ENCODE data around the gene N4BP3.
A peak's percentile ranks its signal among the peaks of the same experiment; 100 is the strongest.
"Not testable (repeated sequence)": the region's sequence is repeated elsewhere in the genome, so short reads cannot be mapped to it uniquely, and the experiment has no call there.

The N4BP3 gene

DNA sequence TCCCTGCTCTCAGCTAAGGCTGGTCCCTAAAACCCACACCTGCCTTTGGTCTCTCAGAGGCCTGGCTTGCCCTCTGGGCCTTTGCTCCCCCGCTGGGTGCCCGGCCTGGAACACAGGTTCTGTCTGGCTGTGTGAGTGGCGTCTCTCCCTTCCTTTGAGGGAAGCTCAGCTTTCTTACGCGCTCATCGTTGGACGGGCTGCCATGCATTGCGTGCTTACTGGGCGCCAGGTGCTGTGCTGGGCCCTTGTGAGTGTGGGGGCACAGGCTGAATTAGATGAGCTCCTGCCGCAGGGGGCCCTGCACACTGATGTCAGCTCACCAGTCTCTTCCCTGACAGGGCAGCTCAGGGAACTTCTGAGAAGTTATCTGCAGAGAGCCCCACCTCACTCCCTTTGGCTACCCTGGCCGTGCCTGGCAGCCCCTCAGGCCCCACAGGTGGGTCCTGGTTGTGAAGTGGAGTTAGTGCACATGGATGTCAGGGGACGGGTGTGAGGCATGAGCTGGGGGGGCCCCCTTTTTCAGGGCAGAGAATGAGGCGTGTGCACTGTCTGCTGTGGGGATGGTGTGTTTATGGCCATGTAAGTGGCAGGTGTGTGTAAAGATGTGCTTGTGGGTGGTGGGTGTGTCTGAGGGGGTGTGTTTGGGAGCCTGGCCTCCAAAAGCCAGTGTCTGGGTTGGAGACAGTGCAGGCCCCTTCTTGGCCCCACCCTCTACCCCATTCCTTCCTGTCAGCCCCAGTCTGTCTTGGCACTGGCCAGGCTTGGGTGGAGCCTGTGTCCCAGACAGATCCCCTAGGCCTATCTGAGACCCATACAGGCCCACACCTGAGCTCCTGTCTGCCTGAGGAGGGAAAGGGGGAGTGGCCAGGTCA lies 10.0 kb downstream of the N4BP3 start:
- DNase-seq, result no peak

DNA sequence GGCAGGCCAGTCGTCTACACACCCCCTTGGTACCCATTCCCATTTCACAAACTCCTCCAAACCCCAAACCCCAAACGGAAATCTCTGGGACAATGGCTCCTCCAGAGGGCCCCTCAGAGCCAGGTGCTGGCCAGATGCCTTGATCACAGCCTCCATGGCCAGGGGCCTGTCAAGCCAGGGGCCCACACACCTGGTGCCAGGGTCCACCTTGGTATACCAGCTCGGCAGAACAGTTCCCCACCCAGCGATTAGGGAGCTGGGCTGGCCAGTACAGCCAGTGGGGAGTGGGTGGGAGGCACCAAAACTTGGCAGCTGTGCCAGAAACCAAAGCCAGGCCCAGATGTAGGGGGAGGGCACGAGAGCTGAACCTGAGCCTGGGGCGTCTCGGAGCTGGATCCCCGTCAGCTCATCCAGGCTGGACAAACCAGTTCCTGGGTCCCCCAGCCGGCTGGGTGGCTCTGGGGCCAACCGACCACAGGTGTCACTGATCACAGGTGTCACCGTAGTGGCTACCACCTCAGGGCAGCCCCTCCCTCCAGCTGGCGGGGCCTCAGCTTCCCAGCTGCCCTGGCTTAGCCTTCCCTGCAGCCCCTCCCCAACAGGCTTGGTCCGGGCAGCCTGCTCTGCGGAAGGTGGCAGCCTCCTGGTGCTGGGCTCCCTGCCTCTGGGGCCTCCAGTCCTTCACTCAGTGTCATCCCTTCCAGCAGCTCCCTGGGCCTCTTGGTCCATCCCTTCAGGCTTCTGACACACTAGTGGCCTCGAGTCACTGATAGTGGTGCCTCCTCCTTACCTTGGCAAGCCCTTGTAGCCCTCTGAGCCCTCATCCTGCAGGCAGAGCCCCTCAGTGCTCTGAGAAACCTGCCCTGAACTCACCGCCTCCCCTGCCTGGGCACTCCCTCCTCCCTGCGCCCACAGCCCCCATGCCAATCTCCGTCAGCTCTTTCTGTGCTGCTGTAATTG lies 10.9 kb downstream of the N4BP3 start:
- no peak for DNase-seq

DNA sequence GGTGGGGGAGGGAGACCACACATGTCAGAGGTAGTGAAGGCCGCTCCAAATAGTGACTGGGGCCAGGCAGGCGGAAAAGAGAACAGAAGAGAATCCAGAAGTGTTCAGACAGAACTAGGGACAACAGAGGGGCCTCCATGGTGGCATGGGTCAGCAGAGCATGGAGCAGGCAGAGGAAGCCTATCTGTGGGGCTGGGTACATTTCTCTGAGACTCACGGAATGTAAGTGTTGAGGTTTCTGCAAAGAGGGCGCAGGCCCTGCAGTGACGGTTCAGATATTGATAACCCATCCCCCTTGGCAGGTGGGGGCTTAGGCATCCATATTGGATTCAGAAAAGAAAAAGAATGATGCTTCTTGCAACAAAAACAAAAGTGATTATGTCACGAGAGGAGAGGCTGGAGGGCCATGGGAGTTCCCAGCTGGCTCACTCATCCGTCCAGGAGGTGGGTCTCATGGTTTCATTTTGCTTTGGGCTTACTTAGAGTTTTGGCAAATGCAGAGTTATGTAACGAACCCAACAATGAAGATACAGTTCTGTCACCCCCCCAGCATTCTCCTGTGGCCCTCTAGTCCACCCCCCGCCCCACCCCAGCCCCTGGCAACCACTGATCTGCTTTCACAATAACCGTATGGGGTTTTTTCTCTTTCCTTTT lies 12.0 kb downstream of the N4BP3 start:
- no peak for DNase-seq

DNA sequence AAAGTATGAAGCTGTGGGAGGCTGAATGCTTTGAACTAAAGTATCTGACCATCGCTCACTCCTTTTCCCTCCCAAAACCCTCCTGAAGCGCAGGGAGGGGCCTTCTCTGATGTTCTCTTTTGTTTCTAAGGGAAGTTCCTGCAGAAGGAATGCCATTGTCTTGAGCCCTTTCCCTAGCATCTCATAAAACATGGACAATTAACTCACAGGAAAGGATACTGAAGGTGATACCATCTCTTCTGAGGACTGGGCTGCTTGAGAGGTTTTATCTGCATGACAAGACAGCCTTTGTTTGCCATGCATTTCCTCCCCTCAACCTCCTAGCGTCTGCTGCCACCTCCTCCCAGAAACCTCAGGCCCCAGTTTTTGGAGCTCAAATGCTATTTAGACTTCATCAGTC lies 13.2 kb downstream of the N4BP3 start:
- no peak for DNase-seq

DNA sequence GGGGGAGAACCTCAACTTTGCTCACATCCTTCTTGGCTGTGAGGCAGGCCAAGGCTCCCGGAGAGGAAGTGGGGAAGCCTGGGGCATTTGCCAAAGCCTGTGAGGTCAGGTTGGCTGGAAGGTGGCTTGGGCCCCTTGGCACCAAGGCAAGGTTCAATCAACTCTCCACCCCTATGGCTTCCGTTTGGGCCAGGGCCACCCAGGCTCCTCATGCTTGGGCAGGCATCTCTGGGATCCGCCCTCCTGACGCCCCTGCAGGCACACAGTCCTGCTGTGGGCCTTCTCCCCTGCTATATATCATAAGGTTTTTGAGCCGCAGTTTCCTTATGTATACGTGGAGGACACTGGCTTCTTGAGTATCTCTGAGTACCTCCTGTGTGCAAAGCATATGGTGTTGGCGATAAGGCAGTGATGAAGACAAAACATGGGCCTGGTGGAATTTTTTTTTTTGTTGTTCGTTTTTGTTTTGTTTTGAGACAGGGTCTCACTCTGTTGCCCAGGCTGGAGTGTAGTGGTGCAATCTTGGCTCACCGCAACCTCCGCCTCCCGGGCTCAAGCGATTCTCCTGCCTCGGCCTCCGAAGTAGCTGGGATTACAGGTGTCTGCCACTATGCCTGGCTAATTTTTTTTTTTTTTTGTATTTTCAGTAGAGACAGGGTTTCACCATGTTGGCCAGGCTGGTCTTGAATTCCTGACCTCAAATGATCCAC lies 14.1 kb downstream of the N4BP3 start:
- DNase-seq, result peak; percentile 30 to 35

DNA sequence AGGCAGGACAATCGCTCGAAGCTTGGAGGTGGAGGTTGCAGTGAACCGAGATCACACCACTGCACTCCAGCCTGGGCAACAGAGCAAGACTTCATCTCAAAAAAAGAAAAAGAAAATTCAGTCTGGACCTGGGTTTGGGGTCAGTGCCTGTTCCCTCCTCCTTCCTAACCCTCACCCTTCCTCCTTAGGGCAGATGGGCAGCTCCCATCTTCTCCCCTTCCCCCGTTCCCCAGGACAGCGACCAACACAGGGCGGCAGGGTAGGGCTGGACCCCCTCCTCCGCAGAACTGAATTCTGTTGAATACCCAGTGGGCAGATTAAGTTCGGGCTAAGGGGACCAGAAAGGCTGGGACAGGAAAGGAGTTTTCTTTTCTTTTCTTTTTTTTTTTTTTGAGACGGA lies 16.0 kb downstream of the N4BP3 start:
- DNase-seq, result no peak

DNA sequence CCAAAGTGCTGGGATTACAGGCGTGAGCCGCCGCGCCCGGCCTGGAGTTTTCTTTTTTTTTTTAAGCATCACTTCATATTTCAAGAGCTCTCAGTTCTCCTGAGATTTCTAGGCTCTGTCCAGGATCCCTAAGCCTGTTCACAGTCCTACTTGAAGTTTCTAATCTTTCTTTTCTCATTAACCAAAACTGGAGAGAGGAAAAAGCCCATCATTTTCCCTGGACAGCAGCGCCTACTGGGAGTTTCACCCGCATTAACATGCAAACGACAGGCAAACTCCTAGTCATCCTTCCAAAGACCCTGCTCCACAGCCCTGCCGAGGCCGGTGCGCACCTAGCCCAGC lies 16.9 kb downstream of the N4BP3 start:
- DNase-seq, result not testable (repeated sequence)

DNA sequence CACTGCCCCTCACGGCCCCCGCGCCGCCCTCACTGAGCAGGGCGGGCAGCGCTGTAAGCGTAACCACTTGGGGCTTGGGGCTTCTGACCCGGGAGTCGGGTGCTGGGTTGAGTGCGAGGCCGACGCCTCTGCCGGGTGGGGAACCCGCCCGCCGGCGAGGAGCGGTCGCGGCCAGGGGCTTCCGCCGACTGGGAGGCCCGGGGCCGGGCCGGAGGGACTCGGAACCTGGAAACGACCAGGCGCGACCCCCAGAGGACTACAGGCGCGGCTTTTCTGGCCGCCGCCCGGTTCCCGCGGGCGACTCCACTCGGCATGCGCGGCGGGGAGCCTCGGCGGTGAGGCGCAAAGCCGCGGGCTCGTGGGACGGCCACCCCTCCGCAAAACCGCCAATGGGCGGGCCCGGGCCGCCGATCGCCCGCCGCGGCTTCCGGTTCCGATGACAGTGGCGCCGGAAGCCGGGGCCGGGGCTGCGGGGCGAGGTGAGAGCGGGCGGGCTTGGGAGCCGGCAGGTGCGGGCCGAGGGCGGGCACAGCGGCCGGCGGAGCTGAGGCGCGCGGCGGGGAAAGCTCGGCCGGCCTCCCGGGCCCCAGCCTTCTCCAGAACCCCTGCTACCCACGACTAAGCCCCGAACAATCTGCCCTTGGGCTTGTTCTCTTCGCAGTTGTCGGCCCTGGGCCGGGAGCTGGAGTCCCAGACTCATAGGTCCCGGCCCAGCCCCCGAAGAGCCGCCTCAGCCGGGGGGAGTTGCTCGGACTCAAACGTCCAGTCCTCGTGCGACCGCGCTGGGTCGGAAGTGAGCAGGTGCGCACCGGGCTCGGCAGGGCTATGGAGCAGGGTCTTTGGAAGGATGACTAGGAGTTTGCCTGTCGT lies 17.5 kb downstream of the N4BP3 start, which contains the start of gene RMND5B:
Gene RMND5B, plus strand, starts transcription at position 439 of the 870 bp plus-strand sequence. CDS start 7,106 bp downstream, outside the sequence.
- peak; percentile 44 to 55 for DNase-seq

DNA sequence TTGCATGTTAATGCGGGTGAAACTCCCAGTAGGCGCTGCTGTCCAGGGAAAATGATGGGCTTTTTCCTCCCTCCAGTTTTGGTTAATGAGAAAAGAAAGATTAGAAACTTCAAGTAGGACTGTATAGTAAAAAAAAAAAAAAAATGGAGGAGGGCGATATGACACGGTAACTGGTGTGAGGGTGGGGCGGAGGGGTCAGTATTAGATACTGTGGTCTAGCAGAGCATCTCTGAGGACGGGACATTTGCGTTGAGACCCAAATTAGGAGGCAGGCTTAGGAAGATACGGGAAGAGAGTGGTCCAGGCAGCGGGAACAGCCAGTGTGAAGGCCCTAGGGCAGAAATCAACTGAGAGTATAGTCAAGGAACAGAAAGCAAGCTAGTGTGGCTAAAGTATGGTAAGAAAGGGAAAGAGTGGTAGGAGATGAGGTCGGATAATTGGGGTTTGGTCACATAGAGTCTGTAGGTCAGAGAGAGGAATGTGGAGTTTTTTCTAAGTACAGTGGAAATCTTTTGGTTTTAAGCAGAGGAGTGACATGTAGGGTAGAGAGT lies 18.2 kb downstream of the N4BP3 start:
- no peak for DNase-seq

DNA sequence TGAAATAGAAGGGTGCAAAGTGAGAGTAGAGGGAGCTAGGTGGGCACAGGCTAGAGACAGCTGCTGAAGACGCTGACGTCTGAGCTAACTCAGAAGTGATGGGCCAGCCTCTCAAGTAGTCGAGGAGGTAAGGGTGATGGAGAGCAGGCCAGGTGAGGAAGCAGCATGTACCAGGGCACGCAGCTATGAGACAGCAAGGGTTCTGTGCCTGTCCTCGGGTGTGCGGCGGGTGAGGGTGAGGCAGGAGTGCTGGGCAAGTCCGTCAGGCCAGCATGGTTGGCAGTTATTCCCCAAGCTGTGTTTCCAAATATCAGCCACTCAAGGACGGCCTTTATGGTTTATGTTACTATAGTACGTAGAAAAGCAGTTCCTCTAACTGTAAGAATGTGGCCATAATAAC lies 23.7 kb downstream of the N4BP3 start:
- DNase-seq, result no peak

DNA sequence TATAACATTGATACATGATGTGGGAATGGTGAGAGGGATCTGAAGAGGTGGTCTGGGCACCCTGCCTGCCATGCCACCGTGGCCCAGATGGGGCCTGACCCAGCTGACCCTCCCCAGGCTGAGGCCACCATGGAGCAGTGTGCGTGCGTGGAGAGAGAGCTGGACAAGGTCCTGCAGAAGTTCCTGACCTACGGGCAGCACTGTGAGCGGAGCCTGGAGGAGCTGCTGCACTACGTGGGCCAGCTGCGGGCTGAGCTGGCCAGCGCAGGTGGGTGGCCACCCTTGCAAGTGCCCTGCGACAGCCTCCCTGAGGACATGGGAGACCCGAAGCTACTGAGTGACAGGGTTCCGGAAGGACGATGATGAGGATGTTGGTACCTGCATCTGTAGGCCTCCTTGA lies 24.7 kb downstream of the N4BP3 start:
- no peak for DNase-seq

DNA sequence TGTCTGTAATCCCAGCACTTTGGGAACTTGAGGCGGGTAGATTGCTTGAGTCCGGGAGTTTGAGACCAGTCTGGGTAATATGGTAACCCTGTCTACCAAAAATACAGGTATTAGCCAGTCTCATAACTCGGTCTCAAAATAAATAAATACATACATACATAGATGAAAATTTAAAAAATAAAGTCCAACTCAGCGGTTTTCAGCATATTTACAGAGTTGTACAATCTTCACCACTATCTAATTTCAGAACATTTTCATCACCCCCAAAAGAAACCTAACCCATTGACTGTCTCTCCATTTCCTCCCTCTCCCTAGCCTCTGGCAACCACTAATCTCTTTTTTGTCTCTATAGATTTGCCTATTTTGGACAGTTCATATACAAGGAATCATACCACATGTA lies 28.2 kb downstream of the N4BP3 start:
- DNase-seq, result no peak

DNA sequence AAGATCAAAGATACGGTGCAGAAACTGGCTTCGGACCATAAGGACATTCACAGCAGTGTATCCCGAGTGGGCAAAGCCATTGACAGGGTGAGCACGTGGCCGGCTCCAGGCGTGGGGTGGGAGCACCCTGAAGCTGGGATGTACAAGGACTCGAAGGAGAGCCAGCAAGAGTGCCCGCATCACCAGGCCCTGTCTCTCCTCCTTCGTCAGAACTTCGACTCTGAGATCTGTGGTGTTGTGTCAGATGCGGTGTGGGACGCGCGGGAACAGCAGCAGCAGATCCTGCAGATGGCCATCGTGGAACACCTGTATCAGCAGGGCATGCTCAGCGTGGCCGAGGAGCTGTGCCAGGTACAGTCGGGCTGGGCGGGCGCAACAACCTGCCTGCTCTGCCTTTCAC lies 29.3 kb downstream of the N4BP3 start:
- DNase-seq, result no peak

DNA sequence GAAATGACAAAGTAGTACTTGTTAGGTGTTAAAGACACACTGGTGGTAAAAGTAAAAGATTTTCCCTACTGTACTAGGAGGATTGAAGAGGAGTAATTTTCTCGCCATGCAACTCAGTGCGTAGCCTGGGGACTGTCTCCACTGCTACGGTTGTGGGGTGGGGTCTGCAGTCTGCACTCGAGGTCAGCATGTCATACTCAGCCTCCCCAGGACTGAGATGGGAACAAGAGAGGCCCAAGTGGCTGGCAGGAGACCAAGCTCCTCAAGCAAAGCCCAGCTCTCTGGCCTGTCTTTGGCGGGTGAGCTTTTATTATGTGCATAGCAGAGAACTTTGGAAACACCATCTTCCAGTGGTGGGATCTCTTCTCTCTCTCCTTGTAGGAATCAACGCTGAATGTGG lies 29.9 kb downstream of the N4BP3 start:
- DNase-seq, result no peak

DNA sequence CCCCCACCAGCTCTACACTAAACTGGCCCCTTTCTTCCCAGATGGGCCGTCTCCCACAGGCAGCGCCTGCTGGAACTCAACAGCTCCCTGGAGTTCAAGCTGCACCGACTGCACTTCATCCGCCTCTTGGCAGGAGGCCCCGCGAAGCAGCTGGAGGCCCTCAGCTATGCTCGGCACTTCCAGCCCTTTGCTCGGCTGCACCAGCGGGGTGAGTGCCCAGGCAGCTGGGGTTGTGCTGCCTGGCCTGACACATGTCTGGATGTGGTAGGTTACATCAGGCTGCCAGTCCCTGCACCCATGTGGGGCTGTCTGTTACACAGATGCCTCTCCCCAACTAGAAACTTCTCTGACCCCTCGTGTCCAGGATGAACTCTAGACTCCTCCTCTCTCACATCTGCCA lies 30.6 kb downstream of the N4BP3 start:
- DNase-seq, result no peak

DNA sequence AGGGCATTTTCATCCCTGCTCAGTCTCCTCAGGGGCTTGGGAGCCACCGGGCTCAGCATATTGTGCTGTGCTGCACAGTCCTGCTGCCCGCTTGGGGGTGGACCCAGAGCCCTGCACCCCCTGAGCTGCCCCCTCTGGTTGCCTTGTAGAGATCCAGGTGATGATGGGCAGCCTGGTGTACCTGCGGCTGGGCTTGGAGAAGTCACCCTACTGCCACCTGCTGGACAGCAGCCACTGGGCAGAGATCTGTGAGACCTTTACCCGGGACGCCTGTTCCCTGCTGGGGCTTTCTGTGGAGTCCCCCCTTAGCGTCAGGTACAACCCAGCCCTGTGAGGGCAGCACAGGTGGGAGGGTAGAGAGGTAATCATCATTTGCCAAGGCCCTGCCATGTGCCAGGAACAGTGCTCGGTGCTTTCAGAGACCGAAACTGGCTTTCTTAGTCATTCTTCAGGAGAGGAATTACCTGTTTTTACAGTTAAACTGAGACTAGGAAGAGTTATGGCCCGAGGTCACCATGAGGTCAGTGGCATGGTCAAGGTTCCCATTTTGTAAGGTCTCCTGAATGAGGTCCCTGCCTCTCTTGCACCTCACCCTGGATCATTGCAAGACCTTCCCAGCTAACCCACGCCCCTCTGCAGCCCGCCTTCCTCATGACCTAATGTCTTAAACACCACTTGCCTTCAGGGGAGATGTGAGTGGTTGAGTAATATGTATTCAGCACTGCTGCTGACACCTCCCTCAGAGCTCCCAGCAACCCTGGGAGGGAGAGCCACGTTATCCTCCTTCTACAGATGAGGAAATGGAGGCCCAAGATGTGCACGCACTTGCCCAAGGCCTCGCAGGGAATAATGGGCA lies 32.9 kb downstream of the N4BP3 start:
- peak; percentile 31 to 40 for DNase-seq

DNA sequence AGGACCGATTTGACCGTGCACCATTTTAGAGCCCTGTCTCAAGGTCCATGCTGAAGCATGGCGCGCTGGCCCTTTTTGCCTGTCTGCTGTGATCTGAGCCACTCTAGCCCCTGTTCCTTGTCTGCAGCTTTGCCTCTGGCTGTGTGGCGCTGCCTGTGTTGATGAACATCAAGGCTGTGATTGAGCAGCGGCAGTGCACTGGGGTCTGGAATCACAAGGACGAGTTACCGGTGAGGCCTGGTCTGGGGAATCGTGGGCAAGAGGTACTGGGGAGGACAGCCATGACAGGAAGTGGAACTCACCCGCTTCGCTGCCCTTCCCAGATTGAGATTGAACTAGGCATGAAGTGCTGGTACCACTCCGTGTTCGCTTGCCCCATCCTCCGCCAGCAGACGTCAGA lies 34.1 kb downstream of the N4BP3 start:
- DNase-seq, result no peak

DNA sequence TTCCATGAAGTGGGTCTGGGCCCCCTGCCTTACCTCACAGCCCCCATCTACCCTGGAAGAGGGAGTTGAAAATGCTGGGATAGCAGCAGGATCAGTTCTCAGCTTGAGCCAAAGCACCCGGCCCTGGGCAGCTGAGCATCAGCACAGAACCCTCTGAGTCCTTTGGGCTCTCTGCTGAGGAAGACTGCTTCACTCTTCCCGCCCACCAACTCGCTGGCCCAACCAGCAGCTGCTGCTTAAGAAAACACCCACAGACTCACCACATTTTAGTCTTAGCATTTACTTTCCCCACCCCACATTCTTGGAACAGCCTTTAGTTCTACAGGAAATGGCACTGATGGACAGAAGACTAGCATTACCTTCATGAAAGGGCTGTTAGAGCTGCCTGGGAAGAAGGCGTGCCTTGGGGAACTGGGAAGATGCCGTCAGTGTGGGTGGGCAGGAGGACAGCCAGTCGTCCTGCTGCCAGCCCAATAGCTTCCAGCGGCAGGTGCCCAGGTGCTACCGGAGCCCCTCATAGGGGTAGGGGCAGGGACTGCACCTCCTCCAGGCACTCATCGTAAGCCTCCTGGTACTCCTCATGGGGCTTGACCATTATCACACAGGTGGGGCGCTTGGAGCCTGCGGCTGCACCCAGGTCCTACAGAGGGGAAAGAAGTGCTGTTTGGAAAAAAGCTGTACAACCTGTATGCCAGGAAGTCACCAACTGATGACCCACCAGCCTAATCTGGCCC lies 36.0 kb downstream of the N4BP3 start:
- no peak for DNase-seq

DNA sequence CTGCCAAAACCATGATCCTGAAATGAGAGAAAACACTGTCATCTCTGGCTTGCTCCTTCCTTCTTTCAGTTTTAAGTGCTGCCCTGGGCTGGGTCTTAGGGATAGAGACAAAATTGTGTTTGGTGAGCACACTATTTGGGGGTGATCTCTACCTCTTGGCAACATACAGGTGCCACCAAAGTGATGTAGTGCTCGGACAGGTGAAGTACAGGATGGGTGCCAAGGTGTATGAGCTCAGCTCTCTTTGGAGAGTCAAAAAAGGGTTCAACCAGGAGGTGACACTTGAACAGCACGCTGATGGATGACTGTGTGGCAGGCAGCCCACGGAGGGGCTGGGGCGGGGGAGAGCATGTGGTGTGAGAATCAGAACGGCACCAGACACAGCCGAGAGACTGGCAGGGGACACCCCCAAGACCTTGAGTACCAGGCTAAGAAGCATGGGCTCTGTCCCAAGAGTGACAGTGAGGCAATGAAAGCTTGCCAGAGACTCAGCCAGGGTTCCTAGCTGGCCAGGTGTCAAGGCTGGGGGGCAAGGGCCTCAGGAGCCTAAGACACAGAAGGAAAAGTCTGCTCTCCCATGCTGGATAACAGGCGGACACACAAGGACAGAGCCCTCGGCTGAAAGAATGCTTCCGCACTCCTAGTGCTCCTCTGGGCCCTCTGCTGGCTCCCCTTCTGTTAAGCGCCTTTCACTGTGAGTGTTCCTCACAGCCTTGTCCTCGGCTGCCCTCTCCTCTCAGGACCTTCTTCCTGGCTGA lies 37.8 kb downstream of the N4BP3 start:
- DNase-seq, result no peak
